Measurements from ENCODE around the gene NELL2. TPM values are rescaled to one million over a fixed set of nuclear protein-coding genes. Genes with fewer than 3 reads are reported as not detected.
A peak's percentile ranks its signal among the peaks of the same experiment; 100 is the strongest.

The NELL2 gene
- total RNA-seq, 5 donors from 2014 or later (not counting 1 experiment from before 2014, with no cell fraction given), result 154 to 212 (median 169) TPM

- peak in 21 of 35 experiments; percentile 3 to 49 (median 19) for DNase-seq
- Mint-ChIP-seq H3K27me3 (peaks cover 7 to 13% of the 10 kb centered on the region in 2 donors), H3K36me3 (peaks cover 13% of the 10 kb centered on the region), H3K9me3 (peaks cover 13 to 27% (median 14%) of the 10 kb centered on the region in 3 donors), H3K27ac (peak overlapping the region; percentile 82 to 92), H3K4me1 (peaks cover 52 to 61% (median 52%) of the 10 kb centered on the region in 3 donors), H3K4me3 (peak overlapping the region; percentile 94 to 99 (median 99))
- no peaks in the 10 kb centered on the region for H3K9me3 ChIP-seq
- H3K4me1 ChIP-seq (ENCODE audit: control insufficient read depth in 1 of 2, extremely low read depth in 1 of 2, insufficient read depth in 2 of 2, low read length in 2 of 2), result peaks cover 3 to 21% of the 10 kb centered on the region in 2 experiments
- ATAC-seq (replicated peaks in 1 of 4), result peak in 2 of 4 experiments; percentile 7 to 12
- peak overlapping the region; percentile 66 to 94 for H3K4me3 ChIP-seq (ENCODE audit: control insufficient read depth in 1 of 2, extremely low read depth in 1 of 2, low read length in 1 of 2)
- no peaks in the 10 kb centered on the region for H3K36me3 ChIP-seq (ENCODE audit: control insufficient read depth in 2 of 2, extremely low read depth in 1 of 2, insufficient read depth in 1 of 2, low read length in 1 of 2)
- ChIA-PET CTCF (interaction anchor here (1.1 to 6.1 kb wide), 13 partner anchors 14 to 102 kb away, joined by 3 to 82 read pairs (median 6); no protein-coding TSS in a partner anchor), POLR2A (interaction anchor here in 1 of 2 donors (0.6 to 1.7 kb wide), 2 partner anchors 34 to 150 kb away, joined by 8 read pairs; no protein-coding TSS in a partner anchor)
- H3K27ac ChIP-seq (ENCODE audit: low read length), result peak overlapping the region; percentile 24
- 2% methylated on average over 8 of the region's 12 CpGs for WGBS (ENCODE audit: insufficient coverage)
- H3K27me3 ChIP-seq (replicated peaks in 1 of 2; ENCODE audit: control insufficient read depth in 2 of 2, extremely low read depth in 1 of 2, insufficient read depth in 2 of 2, low read length in 1 of 2), result peaks cover 3 to 20% of the 10 kb centered on the region in 2 experiments
These were observed 1.1 kb downstream of the NELL2 start for GRCh38 chr12:44874981-44875416.

DNA sequence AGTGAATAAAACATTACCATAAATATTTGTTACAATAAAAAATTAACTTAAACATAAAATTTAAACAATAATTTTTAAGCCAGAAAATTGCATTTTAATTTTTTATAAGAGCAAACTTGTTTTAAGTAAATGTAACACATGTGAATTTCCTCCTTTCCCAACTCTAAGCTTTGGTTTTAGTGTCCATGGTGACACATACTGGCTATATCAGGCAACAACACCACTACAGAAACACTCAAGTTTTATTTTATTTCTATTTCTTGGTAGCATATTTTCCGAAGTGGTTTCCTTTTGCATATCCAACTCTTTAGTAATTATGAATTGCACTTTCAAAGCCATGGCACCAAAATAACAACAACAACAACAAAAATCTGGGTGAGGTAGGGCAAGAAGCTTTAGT, 2.2 kb downstream of the NELL2 start:
- Histone ChIP-seq H3K4me3 (ENCODE audit: control insufficient read depth in 1 of 2, extremely low read depth in 1 of 2, low read length in 1 of 2) (peak overlapping the region in 1 of 2 donors; percentile 66), H3K27me3 (replicated peaks in 1 of 2; ENCODE audit: control insufficient read depth in 2 of 2, extremely low read depth in 1 of 2, insufficient read depth in 2 of 2, low read length in 1 of 2) (peaks cover 3 to 20% of the 10 kb centered on the region in 2 experiments), H3K27ac (ENCODE audit: low read length) (no peak overlapping the region), H3K36me3 (ENCODE audit: control insufficient read depth in 2 of 2, extremely low read depth in 1 of 2, insufficient read depth in 1 of 2, low read length in 1 of 2) (no peaks in the 10 kb centered on the region), H3K4me1 (ENCODE audit: control insufficient read depth in 1 of 2, extremely low read depth in 1 of 2, insufficient read depth in 2 of 2, low read length in 2 of 2) (peaks cover 3 to 21% of the 10 kb centered on the region in 2 experiments), H3K9me3 (no peaks in the 10 kb centered on the region)
- Mint-ChIP-seq H3K4me1 (peaks cover 63 to 70% (median 63%) of the 10 kb centered on the region in 3 donors), H3K27me3 (peaks cover 7 to 13% of the 10 kb centered on the region in 2 donors), H3K36me3 (peaks cover 24% of the 10 kb centered on the region), H3K4me3 (peak overlapping the region; percentile 94 to 99 (median 99)), H3K9me3 (peaks cover 6 to 16% (median 11%) of the 10 kb centered on the region in 3 donors), H3K27ac (peak overlapping the region; percentile 82 to 92)
- DNase-seq (peak in 1 of 35 experiments; percentile 66), ATAC-seq (replicated peaks in 1 of 4) (peak in 1 of 4 experiments; percentile 32)
- ChIA-PET CTCF (interaction anchor here (0.8 to 6.1 kb wide), 17 partner anchors 27 to 1041 kb away, joined by 3 to 82 read pairs (median 5); no protein-coding TSS in a partner anchor), POLR2A (interaction anchor here (0.5 to 1.7 kb wide), 5 partner anchors 13 to 161 kb away, joined by 3 to 8 read pairs (median 4); no protein-coding TSS in a partner anchor)
- no CpG with 5 or more reads among the region's 1 CpG for WGBS (ENCODE audit: insufficient coverage)

- Histone ChIP-seq H3K9me3 (no peaks in the 10 kb centered on the region), H3K27ac (ENCODE audit: low read length) (peak overlapping the region; percentile 2), H3K4me1 (ENCODE audit: control insufficient read depth in 1 of 2, extremely low read depth in 1 of 2, insufficient read depth in 2 of 2, low read length in 2 of 2) (peaks cover 0 to 3% of the 10 kb centered on the region in 2 experiments), H3K4me3 (ENCODE audit: control insufficient read depth in 1 of 2, extremely low read depth in 1 of 2, low read length in 1 of 2) (no peak overlapping the region), H3K27me3 (replicated peaks in 1 of 2; ENCODE audit: control insufficient read depth in 2 of 2, extremely low read depth in 1 of 2, insufficient read depth in 2 of 2, low read length in 1 of 2) (no peaks in the 10 kb centered on the region), H3K36me3 (ENCODE audit: control insufficient read depth in 2 of 2, extremely low read depth in 1 of 2, insufficient read depth in 1 of 2, low read length in 1 of 2) (peaks cover 0 to 2% of the 10 kb centered on the region in 2 donors)
- Mint-ChIP-seq H3K27ac (peak overlapping the region; percentile 77 to 79), H3K9me3 (peaks cover 17 to 26% (median 21%) of the 10 kb centered on the region in 3 donors), H3K4me1 (peaks cover 54 to 67% (median 64%) of the 10 kb centered on the region in 3 donors), H3K27me3 (peaks cover 0 to 3% of the 10 kb centered on the region in 2 donors), H3K36me3 (peaks cover 54% of the 10 kb centered on the region), H3K4me3 (peak overlapping the region in 2 of 3 donors; percentile 10 to 42)
- no peak for ATAC-seq (replicated peaks in 1 of 4)
- DNase-seq, result no peak
- ChIA-PET POLR2A (interaction anchor here in 1 of 2 donors (0.7 kb wide), 1 partner anchor 73 kb away, joined by 3 read pairs; no protein-coding TSS in a partner anchor), CTCF (interaction anchor here in 1 of 2 donors (0.6 kb wide), 1 partner anchor 14 kb away, joined by 3 read pairs; no protein-coding TSS in a partner anchor)
These were observed 6.6 kb downstream of the NELL2 start for GRCh38 chr12:44869503-44869902.

- peak; percentile 50 to 93 (median 83) for ATAC-seq (replicated peaks in 1 of 4)
- Mint-ChIP-seq H3K27me3 (no peaks in the 10 kb centered on the region), H3K4me1 (peaks cover 44 to 68% (median 63%) of the 10 kb centered on the region in 3 donors), H3K4me3 (peak overlapping the region in 1 of 3 donors; percentile 14), H3K27ac (peak overlapping the region; percentile 4 to 82), H3K36me3 (peaks cover 59% of the 10 kb centered on the region), H3K9me3 (peaks cover 17 to 42% (median 18%) of the 10 kb centered on the region in 3 donors)
- Histone ChIP-seq H3K27me3 (replicated peaks in 1 of 2; ENCODE audit: control insufficient read depth in 2 of 2, extremely low read depth in 1 of 2, insufficient read depth in 2 of 2, low read length in 1 of 2) (peaks cover 0 to 5% of the 10 kb centered on the region in 2 experiments), H3K4me1 (ENCODE audit: control insufficient read depth in 1 of 2, extremely low read depth in 1 of 2, insufficient read depth in 2 of 2, low read length in 2 of 2) (peaks cover 3 to 11% of the 10 kb centered on the region in 2 experiments), H3K36me3 (ENCODE audit: control insufficient read depth in 2 of 2, extremely low read depth in 1 of 2, insufficient read depth in 1 of 2, low read length in 1 of 2) (peaks cover 0 to 2% of the 10 kb centered on the region in 2 donors), H3K9me3 (peaks cover 3% of the 10 kb centered on the region), H3K27ac (ENCODE audit: low read length) (peak overlapping the region; percentile 77), H3K4me3 (ENCODE audit: control insufficient read depth in 1 of 2, extremely low read depth in 1 of 2, low read length in 1 of 2) (no peak overlapping the region)
- ChIA-PET CTCF (interaction anchor here in 1 of 2 donors (0.7 to 1.2 kb wide), 2 partner anchors 12 to 36 kb away, joined by 3 to 7 read pairs; partner anchors contain the start of gene NELL2), POLR2A (interaction anchor here in 1 of 2 donors (0.6 kb wide), 1 partner anchor 15 kb away, joined by 4 read pairs; no protein-coding TSS in a partner anchor)
- peak in 1 of 35 experiments; percentile 58 for DNase-seq
- no CpG with 5 or more reads among the region's 2 CpGs for WGBS (ENCODE audit: insufficient coverage)
These were observed 12.2 kb downstream of the NELL2 start for GRCh38 chr12:44863867-44864266.

GRCh38 chr12:44859998-44860689, 16.0 kb downstream of the NELL2 start:
- H3K9me3 ChIP-seq, result peaks cover 3% of the 10 kb centered on the region
- peaks cover 42% of the 10 kb centered on the region for H3K36me3 Mint-ChIP-seq
- H3K4me3 ChIP-seq (ENCODE audit: control insufficient read depth in 1 of 2, extremely low read depth in 1 of 2, low read length in 1 of 2), result no peak overlapping the region
- H3K4me3 Mint-ChIP-seq, result peak overlapping the region in 1 of 3 donors; percentile 0
- no peak for DNase-seq
- peaks cover 5 to 18% of the 10 kb centered on the region in 2 experiments for H3K4me1 ChIP-seq (ENCODE audit: control insufficient read depth in 1 of 2, extremely low read depth in 1 of 2, insufficient read depth in 2 of 2, low read length in 2 of 2)
- H3K27me3 ChIP-seq (replicated peaks in 1 of 2; ENCODE audit: control insufficient read depth in 2 of 2, extremely low read depth in 1 of 2, insufficient read depth in 2 of 2, low read length in 1 of 2), result peaks cover 0 to 5% of the 10 kb centered on the region in 2 experiments
- no peaks in the 10 kb centered on the region for H3K36me3 ChIP-seq (ENCODE audit: control insufficient read depth in 2 of 2, extremely low read depth in 1 of 2, insufficient read depth in 1 of 2, low read length in 1 of 2)
- no CpG with 5 or more reads among the region's 1 CpG for WGBS (ENCODE audit: insufficient coverage)
- H3K27me3 Mint-ChIP-seq, result no peaks in the 10 kb centered on the region
- ATAC-seq (replicated peaks in 1 of 4), result no peak
- no peak overlapping the region for H3K27ac ChIP-seq (ENCODE audit: low read length)
- H3K4me1 Mint-ChIP-seq, result peaks cover 73 to 83% (median 78%) of the 10 kb centered on the region in 3 donors
- H3K27ac Mint-ChIP-seq, result peak overlapping the region; percentile 80 to 86
- ChIA-PET POLR2A (interaction anchor here (0.7 kb wide), 2 partner anchors 13 to 1418 kb away, joined by 3 to 4 read pairs; no protein-coding TSS in a partner anchor), CTCF (interaction anchor here in 1 of 2 donors (1.2 kb wide), 1 partner anchor 23 kb away, joined by 4 read pairs; no protein-coding TSS in a partner anchor)
- peaks cover 3 to 28% (median 6%) of the 10 kb centered on the region in 3 donors for H3K9me3 Mint-ChIP-seq
